ENCODE measurements around the gene NECTIN4.

DNA sequence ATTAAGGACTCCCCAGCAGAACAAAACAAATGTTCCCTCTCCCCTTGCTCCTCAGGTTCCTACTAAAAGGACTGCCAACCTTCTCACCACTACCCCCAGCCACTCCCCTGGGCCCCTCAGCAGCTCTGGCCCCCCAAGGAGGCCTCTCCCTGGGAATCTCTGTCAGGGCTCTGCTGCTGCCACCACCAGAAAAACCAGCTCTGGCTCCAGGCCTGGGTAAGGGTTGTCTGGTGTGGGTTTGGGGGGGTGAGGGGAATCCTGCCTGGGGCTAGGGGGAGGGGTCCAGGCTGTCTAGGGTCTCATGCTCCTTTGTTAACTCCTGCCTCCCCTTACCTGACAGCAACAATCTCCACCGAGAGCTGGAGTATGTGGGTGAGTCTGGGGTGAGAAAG, 4.8 kb downstream of the NECTIN4 start:
- TF ChIP-seq, protein P1, sequence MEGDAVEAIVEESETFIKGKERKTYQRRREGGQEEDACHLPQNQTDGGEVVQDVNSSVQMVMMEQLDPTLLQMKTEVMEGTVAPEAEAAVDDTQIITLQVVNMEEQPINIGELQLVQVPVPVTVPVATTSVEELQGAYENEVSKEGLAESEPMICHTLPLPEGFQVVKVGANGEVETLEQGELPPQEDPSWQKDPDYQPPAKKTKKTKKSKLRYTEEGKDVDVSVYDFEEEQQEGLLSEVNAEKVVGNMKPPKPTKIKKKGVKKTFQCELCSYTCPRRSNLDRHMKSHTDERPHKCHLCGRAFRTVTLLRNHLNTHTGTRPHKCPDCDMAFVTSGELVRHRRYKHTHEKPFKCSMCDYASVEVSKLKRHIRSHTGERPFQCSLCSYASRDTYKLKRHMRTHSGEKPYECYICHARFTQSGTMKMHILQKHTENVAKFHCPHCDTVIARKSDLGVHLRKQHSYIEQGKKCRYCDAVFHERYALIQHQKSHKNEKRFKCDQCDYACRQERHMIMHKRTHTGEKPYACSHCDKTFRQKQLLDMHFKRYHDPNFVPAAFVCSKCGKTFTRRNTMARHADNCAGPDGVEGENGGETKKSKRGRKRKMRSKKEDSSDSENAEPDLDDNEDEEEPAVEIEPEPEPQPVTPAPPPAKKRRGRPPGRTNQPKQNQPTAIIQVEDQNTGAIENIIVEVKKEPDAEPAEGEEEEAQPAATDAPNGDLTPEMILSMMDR (IDR thresholded peaks at IDR 0.05; ENCODE audit: borderline replicate concordance, extremely low read depth, low read length, poor library complexity, severe bottlenecking) = no peak
- no peak for TF ChIP-seq EZH2 (IDR thresholded peaks at IDR 0.05; ENCODE audit: borderline replicate concordance, low read depth, low read length, severe bottlenecking)
